Measurements from ENCODE around the gene ELOVL6. TPM values are rescaled to one million over a fixed set of nuclear protein-coding genes. Genes with fewer than 3 reads are reported as not detected.

ELOVL6 gene
- total RNA-seq, 1 donor from 2014 or later: 7.3 TPM

GRCh38 chr4:110139111-110139510, 59.3 kb downstream of the ELOVL6 start:
- peaks cover 20% of the 10 kb centered on the region for H3K4me1 Mint-ChIP-seq (ENCODE audit: unreplicated experiment)
- TF ChIP-seq CTCF (IDR thresholded peaks at IDR 0.05): no peak
- no peak for DNase-seq (ENCODE audit: extremely low spot score, unreplicated experiment)
- H3K27ac Mint-ChIP-seq (ENCODE audit: unreplicated experiment): no peak overlapping the region
- H3K4me3 Mint-ChIP-seq (ENCODE audit: unreplicated experiment): no peak overlapping the region
- H3K9me3 Mint-ChIP-seq (ENCODE audit: unreplicated experiment): no peaks in the 10 kb centered on the region
- H3K27me3 Mint-ChIP-seq (ENCODE audit: unreplicated experiment): no peaks in the 10 kb centered on the region
- no peaks in the 10 kb centered on the region for H3K36me3 Mint-ChIP-seq (ENCODE audit: unreplicated experiment)

DNA sequence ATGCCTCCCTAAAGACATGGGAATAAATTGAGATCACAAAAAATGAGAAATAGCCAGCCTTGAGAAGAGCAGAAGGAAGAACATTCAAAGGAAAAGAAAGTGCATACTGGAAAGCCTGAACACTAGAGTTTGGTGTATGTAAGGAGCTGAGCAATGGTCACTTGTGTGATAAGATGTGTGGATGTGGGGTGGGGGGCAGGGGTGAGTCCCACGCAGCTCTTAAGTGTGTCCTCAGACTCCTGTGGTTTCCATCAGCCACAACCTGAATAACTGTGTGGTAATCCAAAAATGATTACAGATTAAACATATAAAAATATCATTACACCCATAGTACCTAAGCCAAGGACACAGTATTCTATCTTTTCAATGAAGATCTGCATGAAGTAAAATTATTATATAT, 59.9 kb downstream of the ELOVL6 start:
- Mint-ChIP-seq H3K27me3 (ENCODE audit: unreplicated experiment) (no peaks in the 10 kb centered on the region), H3K4me3 (ENCODE audit: unreplicated experiment) (no peak overlapping the region), H3K36me3 (ENCODE audit: unreplicated experiment) (no peaks in the 10 kb centered on the region), H3K27ac (ENCODE audit: unreplicated experiment) (no peak overlapping the region), H3K4me1 (ENCODE audit: unreplicated experiment) (peaks cover 20% of the 10 kb centered on the region), H3K9me3 (ENCODE audit: unreplicated experiment) (no peaks in the 10 kb centered on the region)
- TF ChIP-seq CTCF (IDR thresholded peaks at IDR 0.05): no peak
- no peak for DNase-seq (ENCODE audit: extremely low spot score, unreplicated experiment)

DNA sequence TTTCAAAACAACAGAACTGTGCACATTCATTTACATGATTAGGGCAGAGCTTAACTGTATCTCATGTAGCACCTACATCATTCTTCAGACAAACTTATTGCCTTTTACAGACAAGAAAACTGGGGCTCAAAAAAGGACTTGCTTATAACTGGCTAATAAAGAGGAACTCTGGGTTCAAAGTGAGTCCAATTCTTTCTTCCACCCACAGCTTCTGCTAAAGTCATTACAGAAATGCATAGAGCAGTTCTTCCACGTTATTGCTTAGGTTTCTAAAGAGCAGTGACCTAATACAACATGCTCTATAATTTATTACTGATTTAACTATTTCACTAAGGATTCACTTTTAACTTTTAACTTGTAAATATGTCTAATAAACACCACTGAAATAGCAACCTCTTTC, 60.6 kb downstream of the ELOVL6 start:
- no peak overlapping the region for H3K27ac Mint-ChIP-seq (ENCODE audit: unreplicated experiment)
- no peaks in the 10 kb centered on the region for H3K36me3 Mint-ChIP-seq (ENCODE audit: unreplicated experiment)
- no peaks in the 10 kb centered on the region for H3K27me3 Mint-ChIP-seq (ENCODE audit: unreplicated experiment)
- no peaks in the 10 kb centered on the region for H3K9me3 Mint-ChIP-seq (ENCODE audit: unreplicated experiment)
- no peak for DNase-seq (ENCODE audit: extremely low spot score, unreplicated experiment)
- no peak overlapping the region for H3K4me3 Mint-ChIP-seq (ENCODE audit: unreplicated experiment)
- no peak for TF ChIP-seq CTCF (IDR thresholded peaks at IDR 0.05)
- H3K4me1 Mint-ChIP-seq (ENCODE audit: unreplicated experiment): peaks cover 20% of the 10 kb centered on the region

DNA sequence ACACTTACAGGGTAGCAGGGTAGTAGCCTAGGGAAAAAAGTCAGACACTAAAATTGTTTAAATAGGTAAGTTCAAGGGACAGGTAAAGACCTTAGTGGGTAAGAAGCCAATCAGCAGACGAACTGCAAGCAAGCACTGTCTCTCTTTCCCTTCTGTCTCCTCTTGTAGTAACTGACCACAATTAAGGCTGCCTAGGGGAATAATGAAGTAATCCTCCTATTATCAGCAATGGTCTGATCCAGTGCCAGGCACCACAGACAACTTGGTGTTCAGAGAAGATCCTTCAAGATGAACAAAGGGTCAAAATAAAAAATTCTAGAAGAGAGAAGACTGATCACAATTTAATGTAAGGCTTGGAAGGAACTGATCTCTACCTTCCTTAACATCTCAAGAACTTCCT, 62.9 kb downstream of the ELOVL6 start:
- Mint-ChIP-seq H3K4me1 (ENCODE audit: unreplicated experiment) (peaks cover 20% of the 10 kb centered on the region), H3K4me3 (ENCODE audit: unreplicated experiment) (no peak overlapping the region), H3K9me3 (ENCODE audit: unreplicated experiment) (no peaks in the 10 kb centered on the region), H3K27ac (ENCODE audit: unreplicated experiment) (no peak overlapping the region), H3K36me3 (ENCODE audit: unreplicated experiment) (no peaks in the 10 kb centered on the region), H3K27me3 (ENCODE audit: unreplicated experiment) (no peaks in the 10 kb centered on the region)
- DNase-seq (ENCODE audit: extremely low spot score, unreplicated experiment): no peak
- TF ChIP-seq CTCF (IDR thresholded peaks at IDR 0.05): no peak

DNA sequence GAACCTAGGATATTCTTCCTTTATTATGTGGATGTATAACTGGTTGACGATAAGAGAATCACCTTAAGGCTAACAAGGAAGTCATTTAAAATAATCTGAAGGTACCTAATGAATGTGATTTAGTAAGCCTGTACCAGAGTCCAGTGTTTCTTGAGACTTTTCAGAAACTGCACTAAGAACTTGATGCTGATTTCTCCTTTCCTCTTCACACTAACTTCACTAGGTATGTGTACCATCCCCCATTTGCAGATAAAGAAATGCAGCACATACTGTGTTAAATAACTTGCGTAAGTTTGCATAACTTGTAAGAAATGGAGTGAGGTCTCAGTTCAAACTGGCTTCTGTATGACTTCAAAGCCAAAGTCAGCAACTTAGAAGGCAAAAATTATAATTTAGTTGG, 63.3 kb downstream of the ELOVL6 start:
- peaks cover 20% of the 10 kb centered on the region for H3K4me1 Mint-ChIP-seq (ENCODE audit: unreplicated experiment)
- H3K9me3 Mint-ChIP-seq (ENCODE audit: unreplicated experiment): no peaks in the 10 kb centered on the region
- TF ChIP-seq CTCF (IDR thresholded peaks at IDR 0.05): no peak
- no peak overlapping the region for H3K4me3 Mint-ChIP-seq (ENCODE audit: unreplicated experiment)
- no peak overlapping the region for H3K27ac Mint-ChIP-seq (ENCODE audit: unreplicated experiment)
- no peak for DNase-seq (ENCODE audit: extremely low spot score, unreplicated experiment)
- no peaks in the 10 kb centered on the region for H3K36me3 Mint-ChIP-seq (ENCODE audit: unreplicated experiment)
- no peaks in the 10 kb centered on the region for H3K27me3 Mint-ChIP-seq (ENCODE audit: unreplicated experiment)
